SU-DHL-6 (cell line): ENCODE data around the gene ADCY3.

Experiments
- H2AFZ ChIP-seq: fragments of 200-600 bp; sonication (generic); 2 replicates; pipeline ENCODE4 v1.6.1; 2014; ENCODE audit warnings: low read depth, mild to moderate bottlenecking, moderate library complexity, mixed read lengths, antibody characterized with exemption, low read length; ENCODE audit not compliant: severe bottlenecking
- H3F3A ChIP-seq: fragments of 200-600 bp; shearing (Covaris generic); 2 replicates; pipeline ENCODE4 v1.6.0; 2016; ENCODE audit warnings: antibody characterized with exemption, mild to moderate bottlenecking; ENCODE audit not compliant: insufficient read depth
- H3K27ac ChIP-seq: fragments of 200-600 bp; sonication (generic); 2 replicates; pipeline ENCODE4 v1.5.1; 2016; ENCODE audit warnings: low read depth, mild to moderate bottlenecking, low read length, moderate library complexity, mixed read lengths
- H3K27me3 ChIP-seq: fragments of 200-600 bp; sonication (generic), shearing (Covaris generic); 2 replicates; pipeline ENCODE4 v1.6.0; 2014; ENCODE audit warnings: mild to moderate bottlenecking, low read length
- H3K36me3 ChIP-seq: fragments of 200-600 bp; sonication (generic); 2 replicates; pipeline ENCODE4 v1.6.1; 2014; ENCODE audit warnings: mild to moderate bottlenecking, low read length, mixed read lengths
- H3K4me2 ChIP-seq: fragments of 300-600, 200-600 bp; shearing (Covaris generic), sonication (generic); 2 replicates; pipeline ENCODE4 v1.6.0; 2014; ENCODE audit warnings: low read length, low read depth, mild to moderate bottlenecking; ENCODE audit not compliant: poor library complexity, severe bottlenecking
- H3K4me3 ChIP-seq: fragments of 200-600 bp; sonication (generic); 2 replicates; pipeline ENCODE4 v1.5.1; 2014; ENCODE audit warnings: antibody characterized with exemption, low read length, mild to moderate bottlenecking, mixed read lengths; ENCODE audit not compliant: insufficient read depth, poor library complexity, severe bottlenecking
- H3K79me2 ChIP-seq: fragments of 200-600 bp; sonication (generic); 2 replicates; pipeline ENCODE4 v1.6.1; 2014; ENCODE audit warnings: mild to moderate bottlenecking, low read length, moderate library complexity; ENCODE audit not compliant: insufficient read depth
- H3K9ac ChIP-seq: fragments of 200-600 bp; sonication (generic); 2 replicates; pipeline ENCODE4 v1.7.0; 2014; ENCODE audit warnings: mild to moderate bottlenecking, low read length
- H3K9me2 ChIP-seq: fragments of 200-600 bp; sonication (generic); replicated peaks from 2 replicates; pipeline ENCODE4 v1.6.1; 2014; ENCODE audit warnings: low read length; ENCODE audit not compliant: insufficient read depth
- H3K9me3 ChIP-seq: fragments of 200-600 bp; sonication (generic); 2 replicates; pipeline ENCODE4 v1.6.1; 2014; ENCODE audit warnings: low read length, mixed read lengths; ENCODE audit not compliant: insufficient read depth
- H4K20me1 ChIP-seq: fragments of 200-600 bp; sonication (generic); 2 replicates; pipeline ENCODE4 v1.6.1; 2014; ENCODE audit warnings: low read depth, mild to moderate bottlenecking, antibody characterized with exemption, low read length, moderate library complexity, mixed read lengths
- CTCF ChIP-seq: fragments of 200-600 bp; sonication (generic); IDR thresholded peaks from one replicate; pipeline ENCODE4 v1.5.1; 2017; ENCODE audit warnings: antibody characterized with exemption, mild to moderate bottlenecking, low read length, moderate library complexity; ENCODE audit not compliant: insufficient read depth, poor library complexity, severe bottlenecking
- EZH2phosphoT487 ChIP-seq: fragments of 200-600 bp; sonication (generic), shearing (Covaris generic); conservative IDR thresholded peaks from 2 replicates; pipeline ENCODE4 v1.6.1; 2018; ENCODE audit warnings: mild to moderate bottlenecking, antibody characterized with exemption, low read length, moderate library complexity, mixed read lengths

Gene ADCY3

GRCh38 chr2:24834733-24835395 is 85.2 kb downstream of the ADCY3 start:
- Histone ChIP-seq H3K9me2 (no peaks in the 10 kb centered on the region), H3F3A (no peaks in the 10 kb centered on the region), H3K9ac (no peak overlapping the region), H3K27ac (no peak overlapping the region), H3K27me3 (no peaks in the 10 kb centered on the region), H3K9me3 (no peaks in the 10 kb centered on the region), H2AFZ (no peak overlapping the region), H3K4me2 (no peak overlapping the region), H3K79me2 (no peaks in the 10 kb centered on the region), H3K4me3 (no peak overlapping the region), H3K36me3 (no peaks in the 10 kb centered on the region), H4K20me1 (no peaks in the 10 kb centered on the region)
- TF ChIP-seq CTCF, result no peak
- no peak for TF ChIP-seq EZH2phosphoT487

- H3K79me2 ChIP-seq, result no peaks in the 10 kb centered on the region
- no peaks in the 10 kb centered on the region for H3K36me3 ChIP-seq
- no peaks in the 10 kb centered on the region for H3K9me3 ChIP-seq
- no peaks in the 10 kb centered on the region for H4K20me1 ChIP-seq
- H3K27me3 ChIP-seq, result no peaks in the 10 kb centered on the region
- H3K4me2 ChIP-seq, result no peak overlapping the region
- H2AFZ ChIP-seq, result no peak overlapping the region
- H3K9me2 ChIP-seq, result no peaks in the 10 kb centered on the region
- TF ChIP-seq CTCF, result no peak
- TF ChIP-seq EZH2phosphoT487, result no peak
- H3K4me3 ChIP-seq, result no peak overlapping the region
- no peak overlapping the region for H3K27ac ChIP-seq
- no peak overlapping the region for H3K9ac ChIP-seq
- H3F3A ChIP-seq, result no peaks in the 10 kb centered on the region
Measured at GRCh38 chr2:24833821-24834732, 86.0 kb downstream of the ADCY3 start.

GRCh38 chr2:24832931-24833701 is 86.9 kb downstream of the ADCY3 start:
- TF ChIP-seq CTCF (no peak), EZH2phosphoT487 (no peak)
- Histone ChIP-seq H3K9me3 (no peaks in the 10 kb centered on the region), H3K79me2 (no peaks in the 10 kb centered on the region), H3K9ac (no peak overlapping the region), H3K36me3 (no peaks in the 10 kb centered on the region), H3F3A (no peaks in the 10 kb centered on the region), H3K27ac (no peak overlapping the region), H2AFZ (no peak overlapping the region), H3K27me3 (no peaks in the 10 kb centered on the region), H4K20me1 (no peaks in the 10 kb centered on the region), H3K4me3 (no peak overlapping the region), H3K9me2 (no peaks in the 10 kb centered on the region), H3K4me2 (no peak overlapping the region)
